WTC11 (cell line): ENCODE results near the gene PHF21B. TPM values are rescaled to one million over a fixed set of nuclear protein-coding genes. Genes with fewer than 3 reads are reported as not detected.

Source experiments
- ATAC-seq: fragments of 200-7000 bp; cut with Tn5 transposase; 2 replicates; pipeline ENCODE4 v1.10.0; 2021; ENCODE audit warnings: mild to moderate bottlenecking, moderate library complexity
- CTCF ChIA-PET: fragments of 300-600 bp; sonication (Branson Sonifier 250); formaldehyde crosslinking; loops from one replicate; lab custom pipeline; 2021; ENCODE audit warnings: antibody characterized with exemption; lab: Charles Lee
- POLR2A ChIA-PET: fragments of 350-600 bp; sonication (Branson Sonifier 250); formaldehyde crosslinking; loops from one replicate; lab custom pipeline; 2021; ENCODE audit warnings: antibody characterized with exemption; lab: Charles Lee
- DNase-seq: peaks from one replicate; pipeline ENCODE4 v3.0.0; 2021; ENCODE audit warnings: low spot score
- H3K27ac Mint-ChIP-seq: 2 replicates; pipeline ENCODE4 v1.8.0; 2021; ENCODE audit warnings: mixed read lengths
- H3K27me3 Mint-ChIP-seq: 2 replicates; pipeline ENCODE4 v1.8.0; 2021; ENCODE audit warnings: low read depth, mild to moderate bottlenecking, moderate library complexity, mixed read lengths
- H3K36me3 Mint-ChIP-seq: 2 replicates; pipeline ENCODE4 v1.8.0; 2021; ENCODE audit warnings: mixed read lengths
- H3K4me1 Mint-ChIP-seq: 2 replicates; pipeline ENCODE4 v1.8.0; 2022; ENCODE audit warnings: mixed read lengths
- H3K4me3 Mint-ChIP-seq: 2 replicates; pipeline ENCODE4 v1.8.0; 2021; ENCODE audit warnings: mild to moderate bottlenecking, moderate library complexity, mixed read lengths
- H3K9me3 Mint-ChIP-seq: 2 replicates; pipeline ENCODE4 v1.8.0; 2021; ENCODE audit warnings: mixed read lengths
- EMX1 ChIP-seq: fragments of 250-450 bp; sonication (Bioruptor Pico); IDR thresholded peaks from 2 replicates; pipeline ENCODE4 v1.8.0; 2021; ENCODE audit warnings: mild to moderate bottlenecking
- ETV6 ChIP-seq: sonication (generic); formaldehyde crosslinking; IDR thresholded peaks from 2 replicates; pipeline ENCODE4 v1.8.1; 2022; ENCODE audit warnings: mild to moderate bottlenecking, missing genetic modification reagents
- IRF2 ChIP-seq: sonication (generic); formaldehyde crosslinking; IDR thresholded peaks from 2 replicates; pipeline ENCODE4 v1.8.0; 2022; ENCODE audit warnings: low read depth, missing genetic modification reagents, borderline replicate concordance
- NFATC4 ChIP-seq: fragments of 250-450 bp; sonication (Bioruptor Pico); IDR thresholded peaks from 2 replicates; pipeline ENCODE4 v1.9.0; 2021; ENCODE audit warnings: mild to moderate bottlenecking
- RELA ChIP-seq: sonication (generic); formaldehyde crosslinking; IDR thresholded peaks from 2 replicates; pipeline ENCODE4 v1.8.1; 2022; ENCODE audit warnings: missing genetic modification reagents, mild to moderate bottlenecking, borderline replicate concordance
- ZNF281 ChIP-seq: sonication (generic); formaldehyde crosslinking; IDR thresholded peaks from 2 replicates; pipeline ENCODE4 v1.8.0; 2023; ENCODE audit warnings: mild to moderate bottlenecking, missing genetic modification reagents
- ZNF425 ChIP-seq: fragments of 250-450 bp; sonication (Bioruptor Pico); conservative IDR thresholded peaks from 2 replicates; pipeline ENCODE4 v1.9.0; 2021; ENCODE audit warnings: mild to moderate bottlenecking
- ZSCAN18 ChIP-seq: fragments of 250-450 bp; sonication (Bioruptor Pico); IDR thresholded peaks from 2 replicates; pipeline ENCODE4 v2.1.2; 2022; ENCODE audit warnings: mild to moderate bottlenecking, moderate library complexity
- total RNA-seq: library from RNA; stranded (reverse); gene quantifications from 3 replicates; pipeline ENCODE4 v1.2.3, GENCODE V29; 2021
- TF ChIP-seq, protein P1 (sequence below): sonication (generic); formaldehyde crosslinking; IDR thresholded peaks from 2 replicates; pipeline ENCODE4 v1.8.0; 2023; ENCODE audit warnings: missing genetic modification reagents, mild to moderate bottlenecking, borderline replicate concordance
- TF ChIP-seq, protein P2 (sequence below): sonication (generic); formaldehyde crosslinking; IDR thresholded peaks from 2 replicates; pipeline ENCODE4 v1.8.1; 2022; ENCODE audit warnings: low read depth, missing genetic modification reagents, borderline replicate concordance

The PHF21B gene
- total RNA-seq, 1 experiment from 2014 or later, result 107 TPM

GRCh38 chr22:44982445-44982844, 27.4 kb downstream of the PHF21B start:
- H3K9me3 Mint-ChIP-seq, result peaks cover 12% of the 10 kb centered on the region

GRCh38 chr22:44981857-44982256, 27.9 kb downstream of the PHF21B start:
- Mint-ChIP-seq H3K27ac (peak overlapping the region; percentile 47), H3K4me3 (no peak overlapping the region), H3K36me3 (peaks cover 13% of the 10 kb centered on the region), H3K4me1 (peaks cover 55% of the 10 kb centered on the region), H3K9me3 (peaks cover 12% of the 10 kb centered on the region), H3K27me3 (no peaks in the 10 kb centered on the region)
- CTCF ChIA-PET, result interaction anchor here (1.4 to 2.3 kb wide), 3 partner anchors 13 to 113 kb away, joined by 3 to 7 read pairs (median 3); no protein-coding TSS in a partner anchor
- ATAC-seq (no peak), DNase-seq (no peak)
- POLR2A ChIA-PET, result interaction anchor here (1.1 kb wide), 1 partner anchor 12 kb away, joined by 3 read pairs; no protein-coding TSS in a partner anchor
- TF ChIP-seq, protein P1, sequence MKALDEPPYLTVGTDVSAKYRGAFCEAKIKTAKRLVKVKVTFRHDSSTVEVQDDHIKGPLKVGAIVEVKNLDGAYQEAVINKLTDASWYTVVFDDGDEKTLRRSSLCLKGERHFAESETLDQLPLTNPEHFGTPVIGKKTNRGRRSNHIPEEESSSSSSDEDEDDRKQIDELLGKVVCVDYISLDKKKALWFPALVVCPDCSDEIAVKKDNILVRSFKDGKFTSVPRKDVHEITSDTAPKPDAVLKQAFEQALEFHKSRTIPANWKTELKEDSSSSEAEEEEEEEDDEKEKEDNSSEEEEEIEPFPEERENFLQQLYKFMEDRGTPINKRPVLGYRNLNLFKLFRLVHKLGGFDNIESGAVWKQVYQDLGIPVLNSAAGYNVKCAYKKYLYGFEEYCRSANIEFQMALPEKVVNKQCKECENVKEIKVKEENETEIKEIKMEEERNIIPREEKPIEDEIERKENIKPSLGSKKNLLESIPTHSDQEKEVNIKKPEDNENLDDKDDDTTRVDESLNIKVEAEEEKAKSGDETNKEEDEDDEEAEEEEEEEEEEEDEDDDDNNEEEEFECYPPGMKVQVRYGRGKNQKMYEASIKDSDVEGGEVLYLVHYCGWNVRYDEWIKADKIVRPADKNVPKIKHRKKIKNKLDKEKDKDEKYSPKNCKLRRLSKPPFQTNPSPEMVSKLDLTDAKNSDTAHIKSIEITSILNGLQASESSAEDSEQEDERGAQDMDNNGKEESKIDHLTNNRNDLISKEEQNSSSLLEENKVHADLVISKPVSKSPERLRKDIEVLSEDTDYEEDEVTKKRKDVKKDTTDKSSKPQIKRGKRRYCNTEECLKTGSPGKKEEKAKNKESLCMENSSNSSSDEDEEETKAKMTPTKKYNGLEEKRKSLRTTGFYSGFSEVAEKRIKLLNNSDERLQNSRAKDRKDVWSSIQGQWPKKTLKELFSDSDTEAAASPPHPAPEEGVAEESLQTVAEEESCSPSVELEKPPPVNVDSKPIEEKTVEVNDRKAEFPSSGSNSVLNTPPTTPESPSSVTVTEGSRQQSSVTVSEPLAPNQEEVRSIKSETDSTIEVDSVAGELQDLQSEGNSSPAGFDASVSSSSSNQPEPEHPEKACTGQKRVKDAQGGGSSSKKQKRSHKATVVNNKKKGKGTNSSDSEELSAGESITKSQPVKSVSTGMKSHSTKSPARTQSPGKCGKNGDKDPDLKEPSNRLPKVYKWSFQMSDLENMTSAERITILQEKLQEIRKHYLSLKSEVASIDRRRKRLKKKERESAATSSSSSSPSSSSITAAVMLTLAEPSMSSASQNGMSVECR (CRISPR knock-in tag), result no peak
- TF ChIP-seq ZNF281 (CRISPR knock-in tag), result no peak
- TF ChIP-seq ETV6 (CRISPR knock-in tag), result no peak
- TF ChIP-seq NFATC4, result no peak

More at GRCh38 chr22:44982445-44982844, 27.4 kb downstream of the PHF21B start:
- H3K4me3 Mint-ChIP-seq, result no peak overlapping the region
- H3K27ac Mint-ChIP-seq, result peak overlapping the region; percentile 25; the same call in 1 of the 2 replicates
- ChIA-PET POLR2A (interaction anchor here (0.7 kb wide), 1 partner anchor 242 kb away, joined by 3 read pairs; no protein-coding TSS in a partner anchor), CTCF (interaction anchor here (0.7 to 2.3 kb wide), 4 partner anchors 13 to 1581 kb away, joined by 3 to 7 read pairs (median 3); no protein-coding TSS in a partner anchor)
- no peak for DNase-seq
- ATAC-seq, result no peak
- peaks cover 13% of the 10 kb centered on the region for H3K36me3 Mint-ChIP-seq
- H3K27me3 Mint-ChIP-seq, result no peaks in the 10 kb centered on the region
- TF ChIP-seq EMX1 (CRISPR knock-in tag) (no peak), ZNF425 (no peak), IRF2 (no peak), ZSCAN18 (CRISPR knock-in tag) (no peak), RELA (no peak), ZNF281 (CRISPR knock-in tag) (no peak)
- TF ChIP-seq, protein P2, sequence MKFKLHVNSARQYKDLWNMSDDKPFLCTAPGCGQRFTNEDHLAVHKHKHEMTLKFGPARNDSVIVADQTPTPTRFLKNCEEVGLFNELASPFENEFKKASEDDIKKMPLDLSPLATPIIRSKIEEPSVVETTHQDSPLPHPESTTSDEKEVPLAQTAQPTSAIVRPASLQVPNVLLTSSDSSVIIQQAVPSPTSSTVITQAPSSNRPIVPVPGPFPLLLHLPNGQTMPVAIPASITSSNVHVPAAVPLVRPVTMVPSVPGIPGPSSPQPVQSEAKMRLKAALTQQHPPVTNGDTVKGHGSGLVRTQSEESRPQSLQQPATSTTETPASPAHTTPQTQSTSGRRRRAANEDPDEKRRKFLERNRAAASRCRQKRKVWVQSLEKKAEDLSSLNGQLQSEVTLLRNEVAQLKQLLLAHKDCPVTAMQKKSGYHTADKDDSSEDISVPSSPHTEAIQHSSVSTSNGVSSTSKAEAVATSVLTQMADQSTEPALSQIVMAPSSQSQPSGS (CRISPR knock-in tag), result no peak
- peaks cover 55% of the 10 kb centered on the region for H3K4me1 Mint-ChIP-seq
